Esophagus muscularis mucosa (tissue), 4 donors: ENCODE results near the gene IFIT1B.

Experiments
- CTCF ChIP-seq, 3 experiments: fragments of 200-600 bp in 2 of 3; fragments of 450-650 bp in 1 of 3; sonication (generic) in 2 of 3; IDR thresholded peaks; one replicate each; pipeline ENCODE4 v1.5.1; 2017 to 2019; ENCODE audit warnings: antibody characterized with exemption in 3 of 3, mild to moderate bottlenecking in 2 of 3, moderate library complexity in 1 of 3
- EP300 ChIP-seq: sonication (generic); formaldehyde crosslinking; IDR thresholded peaks from one replicate; pipeline ENCODE4 v1.6.1; 2017; ENCODE audit warnings: antibody characterized with exemption
- POLR2A ChIP-seq: fragments of 450-650 bp; IDR thresholded peaks from one replicate; pipeline ENCODE4 v1.6.1; 2017; ENCODE audit warnings: antibody characterized with exemption, moderate library complexity, mild to moderate bottlenecking, low read depth

DNA sequence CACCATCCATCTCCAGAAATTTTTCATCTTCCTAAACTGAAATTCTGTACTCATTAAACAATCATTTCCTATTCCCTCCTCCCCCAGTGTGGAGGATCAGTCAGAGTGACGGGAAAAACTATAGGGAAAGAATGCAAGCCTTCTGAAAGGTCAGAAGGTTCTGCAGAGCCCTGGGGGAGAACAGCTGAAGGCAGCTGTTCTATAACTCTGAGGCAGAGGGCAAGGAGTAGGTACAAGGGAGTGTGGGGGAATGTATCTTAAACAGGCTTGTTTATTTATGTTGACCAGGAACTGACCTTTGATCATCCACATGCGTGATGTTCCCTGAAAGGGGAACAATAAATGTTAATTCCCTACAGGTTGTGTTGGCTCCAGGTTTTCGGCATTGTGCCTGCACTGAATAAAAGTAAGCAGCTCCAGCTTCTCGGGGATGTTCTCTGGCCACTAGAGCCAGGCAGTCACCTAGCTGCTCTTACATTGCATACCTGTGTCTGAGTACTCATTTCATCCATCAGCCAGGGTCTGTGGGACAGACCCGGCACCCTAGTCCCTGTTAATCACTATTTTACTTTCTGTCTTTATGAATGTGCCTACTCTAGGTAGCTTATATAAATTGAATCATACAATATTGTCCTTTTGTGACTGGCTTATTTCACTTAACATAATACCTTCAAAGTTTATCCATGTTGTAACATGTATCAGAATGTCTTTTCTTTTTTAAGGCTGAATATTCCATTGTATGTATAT is 20.3 kb downstream of the IFIT1B start:
- TF ChIP-seq POLR2A (no peak), EP300 (no peak), CTCF (IDR thresholded peaks at IDR 0.05) (no peak)
